Activated B cell treated with CpG ODN at 0.5 μM for 24 hours (primary cell): ENCODE measurements around the gene CSNK2A3. TPM values are rescaled to one million over a fixed set of nuclear protein-coding genes. Genes with fewer than 3 reads are reported as not detected.

Source experiments
- ATAC-seq: fragments of 200-7000 bp; cut with Tn5 transposase; one replicate; pipeline ENCODE4 v1.10.0; 2021; ENCODE audit warnings: low read depth, mild to moderate bottlenecking, moderate library complexity
- CTCF ChIA-PET: fragments of 350-600 bp; sonication (Branson Sonifier 250); formaldehyde crosslinking; loops from one replicate; lab custom pipeline; 2021; ENCODE audit warnings: antibody characterized with exemption; lab: Charles Lee
- POLR2A ChIA-PET: fragments of 350-600 bp; sonication (Branson Sonifier 250); formaldehyde crosslinking; loops from one replicate; lab custom pipeline; 2021; ENCODE audit warnings: antibody characterized with exemption; lab: Charles Lee
- DNase-seq: peaks from one replicate; pipeline ENCODE4 v3.0.0; 2022
- H3K27ac Mint-ChIP-seq: one replicate; pipeline ENCODE4 v1.8.0; 2020; ENCODE audit warnings: mixed read lengths
- H3K27me3 Mint-ChIP-seq: one replicate; pipeline ENCODE4 v1.8.0; 2021; ENCODE audit warnings: mixed read lengths
- H3K36me3 Mint-ChIP-seq: one replicate; pipeline ENCODE4 v1.8.0; 2021; ENCODE audit warnings: low read depth, mixed read lengths
- H3K4me1 Mint-ChIP-seq: one replicate; pipeline ENCODE4 v1.8.0; 2021; ENCODE audit warnings: mixed read lengths
- H3K4me3 Mint-ChIP-seq: one replicate; pipeline ENCODE4 v1.8.0; 2020; ENCODE audit warnings: mild to moderate bottlenecking, mixed read lengths
- H3K9me3 Mint-ChIP-seq: one replicate; pipeline ENCODE4 v1.8.0; 2020; ENCODE audit warnings: mixed read lengths
- intact Hi-C: fragments of 100-400 bp; cut with micrococcal nuclease; formaldehyde crosslinking; loops from one replicate; pipeline ENCODE4 v1.15.1; 2024
- total RNA-seq: library from RNA; stranded (reverse); gene quantifications from 2 replicates; pipeline ENCODE4 v1.2.3, GENCODE V29; 2022
- TF ChIP-seq, protein P1 (sequence below): fragments of 200-600 bp; IDR thresholded peaks from one replicate; pipeline ENCODE4 v1.8.0; 2022; ENCODE audit warnings: antibody characterized with exemption, mild to moderate bottlenecking

Gene CSNK2A3
- total RNA-seq, 1 donor from 2014 or later: 0.24 TPM

DNA sequence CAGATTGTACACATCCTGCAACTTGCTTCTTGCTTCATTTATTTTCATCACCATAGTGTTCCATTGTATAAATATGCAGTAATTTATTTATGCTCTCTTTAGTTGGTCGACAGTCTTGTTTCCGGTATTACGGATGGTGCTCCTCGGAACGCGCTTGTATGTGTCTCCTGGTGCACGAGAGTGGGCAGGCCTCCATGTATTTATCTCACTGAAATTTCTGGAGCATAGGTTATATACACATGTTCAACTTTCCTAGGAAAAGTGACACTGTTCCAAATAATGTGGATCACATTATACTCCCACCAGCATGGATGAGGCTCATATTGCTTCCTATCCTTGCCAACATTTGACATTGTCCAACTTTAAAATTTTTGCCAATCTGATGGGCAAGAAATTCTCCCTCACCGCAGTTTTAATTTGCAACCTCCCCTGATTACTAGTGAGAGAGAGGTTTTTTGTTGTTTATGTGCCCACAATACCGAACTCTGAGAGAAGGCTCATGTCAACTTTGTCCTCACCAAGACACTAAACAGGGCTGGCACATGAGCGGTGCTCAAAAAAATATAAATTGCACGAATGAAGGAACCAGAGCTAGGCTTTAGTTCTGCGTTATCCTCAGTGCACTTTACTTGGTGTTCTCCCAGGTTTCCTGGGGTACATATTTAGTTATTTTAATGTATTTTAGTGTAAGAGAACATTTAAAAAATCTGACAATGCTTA lies 3.8 kb downstream of the CSNK2A3 start:
- CTCF ChIA-PET: no interaction called here
- POLR2A ChIA-PET: no interaction called here
- Mint-ChIP-seq H3K27ac (no peak overlapping the region), H3K4me1 (no peaks in the 10 kb centered on the region), H3K36me3 (no peaks in the 10 kb centered on the region), H3K4me3 (no peak overlapping the region), H3K9me3 (no peaks in the 10 kb centered on the region), H3K27me3 (no peaks in the 10 kb centered on the region)
- DNase-seq: no peak
- TF ChIP-seq, protein P1, sequence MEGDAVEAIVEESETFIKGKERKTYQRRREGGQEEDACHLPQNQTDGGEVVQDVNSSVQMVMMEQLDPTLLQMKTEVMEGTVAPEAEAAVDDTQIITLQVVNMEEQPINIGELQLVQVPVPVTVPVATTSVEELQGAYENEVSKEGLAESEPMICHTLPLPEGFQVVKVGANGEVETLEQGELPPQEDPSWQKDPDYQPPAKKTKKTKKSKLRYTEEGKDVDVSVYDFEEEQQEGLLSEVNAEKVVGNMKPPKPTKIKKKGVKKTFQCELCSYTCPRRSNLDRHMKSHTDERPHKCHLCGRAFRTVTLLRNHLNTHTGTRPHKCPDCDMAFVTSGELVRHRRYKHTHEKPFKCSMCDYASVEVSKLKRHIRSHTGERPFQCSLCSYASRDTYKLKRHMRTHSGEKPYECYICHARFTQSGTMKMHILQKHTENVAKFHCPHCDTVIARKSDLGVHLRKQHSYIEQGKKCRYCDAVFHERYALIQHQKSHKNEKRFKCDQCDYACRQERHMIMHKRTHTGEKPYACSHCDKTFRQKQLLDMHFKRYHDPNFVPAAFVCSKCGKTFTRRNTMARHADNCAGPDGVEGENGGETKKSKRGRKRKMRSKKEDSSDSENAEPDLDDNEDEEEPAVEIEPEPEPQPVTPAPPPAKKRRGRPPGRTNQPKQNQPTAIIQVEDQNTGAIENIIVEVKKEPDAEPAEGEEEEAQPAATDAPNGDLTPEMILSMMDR: no peak
- intact Hi-C loops: no loop called here
- ATAC-seq: no peak

DNA sequence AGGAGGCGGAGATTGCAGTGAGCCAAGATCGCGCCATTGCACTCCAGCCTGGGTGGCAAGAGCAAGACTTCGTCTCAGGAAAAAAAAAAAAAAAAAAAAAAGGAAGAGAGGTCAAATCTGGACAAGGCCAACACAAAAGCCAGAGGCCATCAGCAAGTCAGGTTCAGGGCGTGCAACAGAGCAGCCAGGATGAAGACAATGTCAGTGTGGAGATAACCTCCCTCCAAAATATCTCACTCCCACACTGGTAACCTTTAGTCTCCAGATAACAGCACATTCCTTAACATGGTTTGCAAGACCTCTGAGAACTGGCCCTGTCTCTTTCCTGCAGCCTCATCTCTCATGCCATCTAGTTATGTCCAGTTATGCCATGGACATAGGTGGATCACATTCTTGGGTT lies 4.7 kb downstream of the CSNK2A3 start:
- ChIA-PET CTCF (no interaction called here), POLR2A (no interaction called here)
- no peak overlapping the region for H3K4me3 Mint-ChIP-seq
- no peaks in the 10 kb centered on the region for H3K9me3 Mint-ChIP-seq
- no peaks in the 10 kb centered on the region for H3K27me3 Mint-ChIP-seq
- TF ChIP-seq, protein P1: no peak
- ATAC-seq (no peak), DNase-seq (no peak)
- no peaks in the 10 kb centered on the region for H3K36me3 Mint-ChIP-seq
- intact Hi-C loops: no loop called here
- H3K27ac Mint-ChIP-seq: no peak overlapping the region
- no peaks in the 10 kb centered on the region for H3K4me1 Mint-ChIP-seq

DNA sequence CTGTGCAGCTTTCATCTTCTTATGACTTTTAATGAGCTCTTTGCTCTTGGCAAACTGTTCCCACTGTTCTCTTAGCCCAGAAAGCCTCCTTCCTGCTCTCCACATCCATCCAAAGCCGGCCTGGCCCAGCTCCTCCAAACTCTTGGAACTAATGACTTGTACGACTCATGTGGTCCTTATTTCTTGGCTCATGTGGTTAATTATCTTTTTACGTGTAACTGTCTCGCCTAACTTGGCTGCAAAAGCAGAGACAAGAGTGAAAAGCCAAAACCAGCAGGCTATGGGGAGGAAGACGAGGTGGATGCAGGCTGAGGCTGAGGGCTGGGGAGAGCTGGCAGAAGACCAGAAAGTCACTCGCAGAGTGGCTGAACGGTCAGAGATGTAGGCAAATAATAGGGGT lies 5.5 kb downstream of the CSNK2A3 start:
- POLR2A ChIA-PET: no interaction called here
- no peaks in the 10 kb centered on the region for H3K4me1 Mint-ChIP-seq
- TF ChIP-seq, protein P1: no peak
- no peaks in the 10 kb centered on the region for H3K9me3 Mint-ChIP-seq
- no peak for ATAC-seq
- no peaks in the 10 kb centered on the region for H3K27me3 Mint-ChIP-seq
- no peak overlapping the region for H3K4me3 Mint-ChIP-seq
- H3K36me3 Mint-ChIP-seq: no peaks in the 10 kb centered on the region
- intact Hi-C loops: no loop called here
- no peak for DNase-seq
- H3K27ac Mint-ChIP-seq: no peak overlapping the region
- CTCF ChIA-PET: no interaction called here

DNA sequence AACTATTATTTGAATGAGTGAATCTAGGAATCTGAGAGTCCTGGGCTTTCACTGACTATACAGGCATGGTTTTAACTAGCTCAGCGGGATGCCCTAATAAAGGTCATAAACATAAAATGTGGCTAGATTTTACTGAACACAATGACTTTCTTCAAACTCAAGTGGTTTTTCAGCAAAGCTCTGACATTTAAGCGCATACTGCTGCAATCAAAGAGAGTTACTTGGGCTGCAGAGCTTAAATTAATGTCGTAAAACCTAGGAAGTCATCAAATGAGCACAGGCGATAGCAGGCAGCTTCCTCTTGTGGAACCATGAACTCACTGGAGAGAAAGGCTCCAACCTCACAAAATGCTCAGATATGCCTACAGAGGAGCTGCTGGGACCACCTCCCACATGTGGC lies 6.7 kb downstream of the CSNK2A3 start:
- H3K9me3 Mint-ChIP-seq: no peaks in the 10 kb centered on the region

DNA sequence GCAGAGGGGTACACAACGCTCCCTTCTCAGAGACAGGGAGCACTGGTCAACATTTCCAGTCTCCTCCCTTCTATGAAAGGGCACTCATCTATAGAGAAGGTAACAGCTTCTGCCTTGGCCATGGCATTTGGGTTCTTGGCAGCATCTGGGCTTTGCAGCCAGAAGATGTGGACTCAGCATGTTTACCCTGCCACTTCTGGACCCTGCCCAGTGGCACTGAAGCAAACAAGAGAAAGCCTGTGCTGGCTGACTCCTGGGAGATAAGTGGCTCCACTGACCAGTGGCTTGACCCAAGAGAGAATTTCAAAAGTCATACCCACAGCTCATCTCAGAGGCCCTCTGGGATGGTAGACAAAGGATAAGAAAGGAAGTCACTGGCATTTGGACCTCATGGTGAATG lies 8.0 kb downstream of the CSNK2A3 start:
- H3K4me3 Mint-ChIP-seq: no peak overlapping the region
- H3K27me3 Mint-ChIP-seq: no peaks in the 10 kb centered on the region
- ChIA-PET CTCF (no interaction called here), POLR2A (no interaction called here)
- H3K9me3 Mint-ChIP-seq: no peaks in the 10 kb centered on the region
- no peak overlapping the region for H3K27ac Mint-ChIP-seq
- intact Hi-C loops: no loop called here
- H3K4me1 Mint-ChIP-seq: no peaks in the 10 kb centered on the region
- H3K36me3 Mint-ChIP-seq: no peaks in the 10 kb centered on the region
- ATAC-seq (no peak), DNase-seq (no peak)
- TF ChIP-seq, protein P1: no peak

More for the DNA sequence above, 6.7 kb downstream of the CSNK2A3 start:
- intact Hi-C loops: no loop called here
- Mint-ChIP-seq H3K4me3 (no peak overlapping the region), H3K36me3 (no peaks in the 10 kb centered on the region), H3K27me3 (no peaks in the 10 kb centered on the region), H3K4me1 (no peaks in the 10 kb centered on the region), H3K27ac (no peak overlapping the region)
- no peak for DNase-seq
- ChIA-PET CTCF (no interaction called here), POLR2A (no interaction called here)
- TF ChIP-seq, protein P1: no peak
- ATAC-seq: no peak
